A673 (cell line): ENCODE results near the gene CELSR1.

Source experiments
- EZH2 ChIP-seq: fragments of 200-600 bp; sonication (generic); IDR thresholded peaks from 2 replicates; pipeline ENCODE4 v1.6.1; 2017; ENCODE audit warnings: borderline replicate concordance, low read depth, mild to moderate bottlenecking, mixed read lengths, antibody characterized with exemption, low read length; ENCODE audit not compliant: poor library complexity, severe bottlenecking
- TF ChIP-seq, protein P1 (sequence below): fragments of 300-800, 200-600 bp; sonication (generic); conservative IDR thresholded peaks from 2 replicates; pipeline ENCODE4 v1.5.1; 2017; ENCODE audit warnings: low read depth, mild to moderate bottlenecking, antibody characterized with exemption, low read length, moderate library complexity, mixed read lengths

DNA sequence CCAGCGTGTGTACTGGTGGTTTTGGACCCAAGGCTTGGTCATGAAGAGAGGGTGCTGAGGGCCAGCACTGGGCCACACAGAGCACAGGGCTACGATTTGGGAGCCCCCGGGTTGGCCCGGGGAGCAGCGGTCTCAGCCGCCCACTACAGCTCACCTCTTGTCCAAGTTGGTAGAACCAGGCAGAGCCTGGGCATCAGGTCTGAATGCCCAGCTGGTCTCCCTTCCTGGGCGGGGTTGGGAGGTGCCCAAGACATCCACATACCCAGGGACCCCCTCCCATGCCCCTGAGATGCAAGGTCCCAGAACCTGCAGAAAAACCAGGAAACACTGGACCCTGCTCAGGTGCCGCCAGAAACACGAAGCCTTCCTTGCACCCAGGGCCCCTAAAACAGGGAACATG lies 18.0 kb downstream of the CELSR1 start:
- TF ChIP-seq, protein P1, sequence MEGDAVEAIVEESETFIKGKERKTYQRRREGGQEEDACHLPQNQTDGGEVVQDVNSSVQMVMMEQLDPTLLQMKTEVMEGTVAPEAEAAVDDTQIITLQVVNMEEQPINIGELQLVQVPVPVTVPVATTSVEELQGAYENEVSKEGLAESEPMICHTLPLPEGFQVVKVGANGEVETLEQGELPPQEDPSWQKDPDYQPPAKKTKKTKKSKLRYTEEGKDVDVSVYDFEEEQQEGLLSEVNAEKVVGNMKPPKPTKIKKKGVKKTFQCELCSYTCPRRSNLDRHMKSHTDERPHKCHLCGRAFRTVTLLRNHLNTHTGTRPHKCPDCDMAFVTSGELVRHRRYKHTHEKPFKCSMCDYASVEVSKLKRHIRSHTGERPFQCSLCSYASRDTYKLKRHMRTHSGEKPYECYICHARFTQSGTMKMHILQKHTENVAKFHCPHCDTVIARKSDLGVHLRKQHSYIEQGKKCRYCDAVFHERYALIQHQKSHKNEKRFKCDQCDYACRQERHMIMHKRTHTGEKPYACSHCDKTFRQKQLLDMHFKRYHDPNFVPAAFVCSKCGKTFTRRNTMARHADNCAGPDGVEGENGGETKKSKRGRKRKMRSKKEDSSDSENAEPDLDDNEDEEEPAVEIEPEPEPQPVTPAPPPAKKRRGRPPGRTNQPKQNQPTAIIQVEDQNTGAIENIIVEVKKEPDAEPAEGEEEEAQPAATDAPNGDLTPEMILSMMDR, result no peak
- no peak for TF ChIP-seq EZH2
